T-helper 1 cell treated with Interleukin-12 subunit alpha and Interleukin-12 subunit beta and Interleukin-4 antibody, amounts not matched to agents 30 ng/mL and 1 ng/mL, for 36 hours (primary cell): ENCODE measurements around the gene FGF2. TPM values are rescaled to one million over a fixed set of nuclear protein-coding genes. Genes with fewer than 3 reads are reported as not detected.

Experiments used
- intact Hi-C: fragments of 100-400 bp; cut with micrococcal nuclease; formaldehyde crosslinking; loops from one replicate; pipeline ENCODE4 v1.15.1; 2024
- total RNA-seq: library from RNA; stranded (reverse); gene quantifications from 2 replicates; pipeline ENCODE4 v1.2.3, GENCODE V29; 2022

The FGF2 gene
- 0.96 and 1.4 TPM in 2 replicates for total RNA-seq

- intact Hi-C loops, result loop anchor here (5.0 kb wide), 2 partner anchors 224 to 954 kb away; partner anchors contain the start of gene BBS7
These were observed at the start of gene FGF2 for GRCh38 chr4:122826553-122827257. Gene FGF2, plus strand, starts transcription at chr4:122826831. Its CDS starts 344 bp downstream, at chr4:122827175.

GRCh38 chr4:122776916-122777315, 49.7 kb upstream of the FGF2 start:
- intact Hi-C loops, result no loop called here

GRCh38 chr4:122777846-122778673, 48.6 kb upstream of the FGF2 start:
- intact Hi-C loops, result no loop called here

GRCh38 chr4:122781486-122781885, 45.1 kb upstream of the FGF2 start:
- intact Hi-C loops, result no loop called here

GRCh38 chr4:122783301-122784215, 43.1 kb upstream of the FGF2 start:
- intact Hi-C loops, result no loop called here

- intact Hi-C loops, result no loop called here
These were observed 42.4 kb upstream of the FGF2 start for GRCh38 chr4:122784261-122784660.

GRCh38 chr4:122785099-122785498, 41.5 kb upstream of the FGF2 start:
- intact Hi-C loops, result loop anchor here (1.0 kb wide), 1 partner anchor 23 kb away; no protein-coding TSS in a partner anchor

GRCh38 chr4:122786296-122786695, 40.3 kb upstream of the FGF2 start:
- intact Hi-C loops, result loop anchor here (2.0 kb wide), 1 partner anchor 43 kb away; no protein-coding TSS in a partner anchor

- intact Hi-C loops, result loop anchor here (2.0 kb wide), 1 partner anchor 42 kb away; no protein-coding TSS in a partner anchor
These were observed 39.7 kb upstream of the FGF2 start for GRCh38 chr4:122786920-122787319.

GRCh38 chr4:122787940-122788339, 38.7 kb upstream of the FGF2 start:
- intact Hi-C loops, result loop anchor here (2.0 kb wide), 1 partner anchor 41 kb away; no protein-coding TSS in a partner anchor

GRCh38 chr4:122788935-122789334, 37.7 kb upstream of the FGF2 start:
- intact Hi-C loops, result no loop called here

- intact Hi-C loops, result no loop called here
These were observed 32.8 kb upstream of the FGF2 start for GRCh38 chr4:122793811-122794210.

GRCh38 chr4:122796801-122797404, 29.7 kb upstream of the FGF2 start:
- intact Hi-C loops, result no loop called here

GRCh38 chr4:122797405-122798094, 29.1 kb upstream of the FGF2 start:
- intact Hi-C loops, result no loop called here

GRCh38 chr4:122798101-122798500, 28.5 kb upstream of the FGF2 start:
- intact Hi-C loops, result no loop called here

- intact Hi-C loops, result no loop called here
These were observed 27.7 kb upstream of the FGF2 start for GRCh38 chr4:122798917-122799316.

GRCh38 chr4:122803788-122804208, 22.8 kb upstream of the FGF2 start:
- intact Hi-C loops, result no loop called here

GRCh38 chr4:122806981-122807679, 19.5 kb upstream of the FGF2 start:
- intact Hi-C loops, result no loop called here

GRCh38 chr4:122810669-122811068, 16.0 kb upstream of the FGF2 start:
- intact Hi-C loops, result no loop called here
